Astrocyte (in vitro differentiated cells and primary cell): ENCODE results near the gene LRRC36. TPM values are rescaled to one million over a fixed set of nuclear protein-coding genes. Genes with fewer than 3 reads are reported as not detected.

Source experiments
- DNase-seq: peaks from one replicate; pipeline ENCODE4 v3.0.0-alpha.2; 2010; ENCODE audit warnings: low read depth
- FAIRE-seq: peaks from 2 replicates; lab custom pipeline; 2011; peaks lifted over from hg19 to GRCh38; lab: Jason Lieb, UNC
- H2AFZ ChIP-seq: 2 replicates; pipeline ENCODE4 v1.6.0; 2012; ENCODE audit warnings: low read depth, low read length, inconsistent platforms
- H3K27ac ChIP-seq: 2 replicates; pipeline ENCODE4 v1.5.1; 2011; ENCODE audit warnings: low read depth, low read length, inconsistent platforms
- H3K27me3 ChIP-seq: 2 replicates; pipeline ENCODE4 v1.6.0; 2011; ENCODE audit warnings: low read length, inconsistent platforms; ENCODE audit not compliant: insufficient read depth
- H3K36me3 ChIP-seq: 2 replicates; pipeline ENCODE4 v1.5.1; 2011; ENCODE audit warnings: low read length, inconsistent platforms; ENCODE audit not compliant: insufficient read depth
- H3K4me1 ChIP-seq: 2 replicates; pipeline ENCODE4 v1.5.1; 2011; ENCODE audit warnings: low read length, inconsistent platforms; ENCODE audit not compliant: insufficient read depth
- H3K4me2 ChIP-seq: 2 replicates; pipeline ENCODE4 v1.6.0; 2012; ENCODE audit warnings: low read length, inconsistent platforms
- H3K4me3 ChIP-seq: 2 replicates; pipeline ENCODE4 v1.5.1; 2011; ENCODE audit warnings: low read depth, mild to moderate bottlenecking, low read length, inconsistent platforms; ENCODE audit not compliant: insufficient read depth
- H3K79me2 ChIP-seq: 2 replicates; pipeline ENCODE4 v1.6.0; 2012; ENCODE audit warnings: mild to moderate bottlenecking, low read length, inconsistent platforms; ENCODE audit not compliant: insufficient read depth
- H3K9ac ChIP-seq: 2 replicates; pipeline ENCODE4 v1.6.0; 2012; ENCODE audit warnings: mild to moderate bottlenecking, low read length, inconsistent platforms
- H3K9me3 ChIP-seq: 2 replicates; pipeline ENCODE4 v1.5.1; 2012; ENCODE audit warnings: low read depth, mild to moderate bottlenecking, low read length, inconsistent platforms; ENCODE audit not compliant: insufficient read depth
- H4K20me1 ChIP-seq: 2 replicates; pipeline ENCODE4 v1.6.0; 2012; ENCODE audit warnings: low read length, inconsistent platforms; ENCODE audit not compliant: insufficient read depth
- H3K27ac Mint-ChIP-seq: one replicate; pipeline ENCODE4 v1.8.0; 2021; ENCODE audit warnings: mild to moderate bottlenecking, mixed read lengths; ENCODE audit not compliant: unreplicated experiment
- H3K27me3 Mint-ChIP-seq: one replicate; pipeline ENCODE4 v1.8.0; 2021; ENCODE audit warnings: low read depth, mixed read lengths; ENCODE audit not compliant: unreplicated experiment
- H3K36me3 Mint-ChIP-seq: one replicate; pipeline ENCODE4 v1.8.0; 2021; ENCODE audit warnings: low read depth, mixed read lengths; ENCODE audit not compliant: unreplicated experiment
- H3K4me1 Mint-ChIP-seq: one replicate; pipeline ENCODE4 v1.8.0; 2021; ENCODE audit warnings: low read depth, mixed read lengths; ENCODE audit not compliant: unreplicated experiment
- H3K4me3 Mint-ChIP-seq: one replicate; pipeline ENCODE4 v1.8.0; 2021; ENCODE audit warnings: mild to moderate bottlenecking, moderate library complexity, mixed read lengths; ENCODE audit not compliant: unreplicated experiment
- H3K9me3 Mint-ChIP-seq: one replicate; pipeline ENCODE4 v1.8.0; 2021; ENCODE audit warnings: mild to moderate bottlenecking, mixed read lengths; ENCODE audit not compliant: unreplicated experiment
- EZH2 ChIP-seq: IDR thresholded peaks from 2 replicates; pipeline ENCODE4 v1.6.1; 2012; ENCODE audit warnings: mild to moderate bottlenecking, low read length, inconsistent platforms; ENCODE audit not compliant: insufficient read depth
- total RNA-seq: library from RNA; stranded (reverse); gene quantifications from 2 replicates; pipeline ENCODE4 v1.2.1, GENCODE V29; 2021
- TF ChIP-seq, protein P1 (sequence below): IDR thresholded peaks from 2 replicates; pipeline ENCODE4 v1.5.1; 2011; ENCODE audit warnings: low read depth, mild to moderate bottlenecking, inconsistent platforms, low read length, moderate library complexity; ENCODE audit not compliant: insufficient read depth

Gene LRRC36
- total RNA-seq, 1 donor from 2014 or later: not detected

DNA sequence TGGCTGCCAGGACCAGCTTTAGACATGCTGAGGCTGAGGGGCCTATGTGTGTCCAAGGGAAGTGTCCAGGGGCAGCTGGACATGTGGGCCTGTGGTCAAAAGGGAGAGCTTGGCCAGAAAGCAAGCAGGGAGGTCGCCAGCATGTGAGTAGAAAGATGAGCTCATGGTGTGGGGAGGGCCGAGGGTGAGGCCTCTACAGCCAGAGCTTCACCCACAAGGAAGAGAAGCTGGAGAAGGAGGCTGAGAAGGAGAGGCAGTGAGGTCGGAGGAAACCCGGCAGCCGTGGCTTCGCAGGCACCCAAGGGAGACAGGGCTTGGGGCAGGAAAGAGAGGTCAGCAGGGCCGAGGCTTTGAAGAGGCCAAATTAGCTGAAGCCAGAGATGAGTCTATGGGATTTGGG is 100.3 kb downstream of the LRRC36 start:
- H3K4me2 ChIP-seq: no peak overlapping the region
- no peak for TF ChIP-seq EZH2
- TF ChIP-seq, protein P1, sequence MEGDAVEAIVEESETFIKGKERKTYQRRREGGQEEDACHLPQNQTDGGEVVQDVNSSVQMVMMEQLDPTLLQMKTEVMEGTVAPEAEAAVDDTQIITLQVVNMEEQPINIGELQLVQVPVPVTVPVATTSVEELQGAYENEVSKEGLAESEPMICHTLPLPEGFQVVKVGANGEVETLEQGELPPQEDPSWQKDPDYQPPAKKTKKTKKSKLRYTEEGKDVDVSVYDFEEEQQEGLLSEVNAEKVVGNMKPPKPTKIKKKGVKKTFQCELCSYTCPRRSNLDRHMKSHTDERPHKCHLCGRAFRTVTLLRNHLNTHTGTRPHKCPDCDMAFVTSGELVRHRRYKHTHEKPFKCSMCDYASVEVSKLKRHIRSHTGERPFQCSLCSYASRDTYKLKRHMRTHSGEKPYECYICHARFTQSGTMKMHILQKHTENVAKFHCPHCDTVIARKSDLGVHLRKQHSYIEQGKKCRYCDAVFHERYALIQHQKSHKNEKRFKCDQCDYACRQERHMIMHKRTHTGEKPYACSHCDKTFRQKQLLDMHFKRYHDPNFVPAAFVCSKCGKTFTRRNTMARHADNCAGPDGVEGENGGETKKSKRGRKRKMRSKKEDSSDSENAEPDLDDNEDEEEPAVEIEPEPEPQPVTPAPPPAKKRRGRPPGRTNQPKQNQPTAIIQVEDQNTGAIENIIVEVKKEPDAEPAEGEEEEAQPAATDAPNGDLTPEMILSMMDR: no peak
- H3K9ac ChIP-seq: no peak overlapping the region
- H3K36me3 ChIP-seq: no peaks in the 10 kb centered on the region
- H3K4me1 Mint-ChIP-seq: peaks cover 5% of the 10 kb centered on the region
- peaks cover 49% of the 10 kb centered on the region for H3K27me3 ChIP-seq
- no peak overlapping the region for H3K27ac ChIP-seq
- FAIRE-seq (no peak), DNase-seq (no peak)
- peak overlapping the region; percentile 21 for H3K4me3 Mint-ChIP-seq
- H3K36me3 Mint-ChIP-seq: no peaks in the 10 kb centered on the region
- peaks cover 52% of the 10 kb centered on the region for H3K27me3 Mint-ChIP-seq
- no peak overlapping the region for H3K27ac Mint-ChIP-seq
- peaks cover 4% of the 10 kb centered on the region for H3K4me1 ChIP-seq
- peaks cover 17% of the 10 kb centered on the region for H4K20me1 ChIP-seq
- no peaks in the 10 kb centered on the region for H3K9me3 Mint-ChIP-seq
- no peak overlapping the region for H3K4me3 ChIP-seq
- H2AFZ ChIP-seq: no peak overlapping the region
- no peaks in the 10 kb centered on the region for H3K79me2 ChIP-seq
- no peaks in the 10 kb centered on the region for H3K9me3 ChIP-seq

DNA sequence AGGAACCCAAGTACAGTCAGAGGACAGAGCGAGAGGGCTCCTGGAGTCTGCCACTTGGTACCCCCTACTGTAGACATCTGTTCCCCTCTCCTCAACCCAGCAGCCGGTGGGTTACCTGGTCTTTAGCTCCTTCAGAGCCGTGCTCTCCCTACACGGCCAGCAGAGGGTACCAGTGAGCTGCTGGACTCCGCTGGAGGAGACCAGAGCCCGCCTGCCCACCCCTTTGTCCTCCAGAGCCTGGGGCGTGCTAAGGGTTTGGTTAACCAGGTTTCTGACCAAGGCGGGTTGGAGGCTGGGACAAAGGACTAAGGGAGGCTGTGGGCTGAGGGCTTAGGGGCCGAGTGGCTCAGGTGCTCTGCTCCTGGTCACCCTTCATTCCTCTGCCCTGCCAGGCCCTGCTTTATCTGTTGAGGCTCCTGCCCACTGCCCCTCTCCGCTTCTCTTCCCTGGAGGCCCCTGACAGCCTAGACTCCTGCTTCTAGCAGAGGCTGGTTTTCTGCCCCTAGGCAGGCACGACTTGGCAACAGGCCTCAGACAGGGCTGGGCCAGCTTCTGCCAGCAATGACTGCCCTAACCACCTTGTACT is 101.6 kb downstream of the LRRC36 start:
- Histone ChIP-seq H3K4me2 (no peak overlapping the region), H3K9ac (no peak overlapping the region), H3K27ac (no peak overlapping the region), H4K20me1 (peaks cover 23% of the 10 kb centered on the region), H3K27me3 (peaks cover 49% of the 10 kb centered on the region), H3K36me3 (no peaks in the 10 kb centered on the region), H3K4me1 (peaks cover 4% of the 10 kb centered on the region), H2AFZ (no peak overlapping the region), H3K79me2 (no peaks in the 10 kb centered on the region), H3K9me3 (no peaks in the 10 kb centered on the region), H3K4me3 (no peak overlapping the region)
- Mint-ChIP-seq H3K4me1 (peaks cover 8% of the 10 kb centered on the region), H3K36me3 (peaks cover 6% of the 10 kb centered on the region), H3K9me3 (peaks cover 2% of the 10 kb centered on the region), H3K27me3 (peaks cover 55% of the 10 kb centered on the region), H3K4me3 (no peak overlapping the region), H3K27ac (no peak overlapping the region)
- FAIRE-seq: no peak
- DNase-seq: no peak
- no peak for TF ChIP-seq EZH2
- TF ChIP-seq, protein P1: peak; percentile 68

DNA sequence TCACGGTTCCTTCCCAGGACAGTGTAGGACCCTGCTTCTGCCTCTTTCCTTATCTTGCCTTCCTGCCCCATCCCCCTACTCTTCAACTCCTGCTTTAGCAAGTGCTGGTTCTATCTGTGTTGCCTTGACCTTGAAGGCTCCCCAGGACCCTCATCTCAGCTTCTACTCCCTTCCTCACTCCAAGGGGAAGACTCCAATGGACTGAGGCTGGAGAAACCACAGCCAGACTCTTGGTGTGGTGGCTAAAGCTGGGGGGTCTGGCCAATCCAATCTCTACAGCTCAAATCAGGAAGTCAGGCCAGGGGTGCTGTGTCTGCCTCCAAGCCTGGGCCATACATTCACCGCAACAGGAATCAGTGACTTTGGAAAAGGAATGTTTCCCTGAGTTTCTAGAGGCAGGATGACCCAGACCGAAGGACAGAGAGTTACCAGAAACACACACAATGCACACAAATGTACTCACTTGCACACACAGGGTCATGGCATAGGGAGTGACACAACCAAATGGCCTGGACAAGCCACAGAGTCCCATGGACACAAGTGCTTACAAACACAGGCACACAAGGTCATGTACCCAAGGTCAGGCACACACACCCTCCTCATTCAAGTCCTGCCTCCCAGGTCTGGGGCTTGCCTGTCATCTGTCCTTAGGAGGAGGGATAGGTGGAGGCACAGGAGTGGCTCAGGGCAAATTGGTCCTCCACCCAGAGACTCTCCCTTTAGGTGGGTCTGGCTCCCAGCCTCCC is 102.6 kb downstream of the LRRC36 start:
- TF ChIP-seq EZH2: no peak
- TF ChIP-seq, protein P1: no peak
- no peak overlapping the region for H3K4me3 ChIP-seq
- H3K9me3 ChIP-seq: no peaks in the 10 kb centered on the region
- peaks cover 2% of the 10 kb centered on the region for H3K9me3 Mint-ChIP-seq
- peaks cover 55% of the 10 kb centered on the region for H3K27me3 Mint-ChIP-seq
- H3K36me3 Mint-ChIP-seq: peaks cover 7% of the 10 kb centered on the region
- peaks cover 41% of the 10 kb centered on the region for H3K27me3 ChIP-seq
- FAIRE-seq (no peak), DNase-seq (no peak)
- H3K27ac ChIP-seq: no peak overlapping the region
- peaks cover 23% of the 10 kb centered on the region for H4K20me1 ChIP-seq
- H3K4me2 ChIP-seq: no peak overlapping the region
- no peak overlapping the region for H2AFZ ChIP-seq
- H3K9ac ChIP-seq: no peak overlapping the region
- peaks cover 8% of the 10 kb centered on the region for H3K4me1 Mint-ChIP-seq
- no peak overlapping the region for H3K27ac Mint-ChIP-seq
- peak overlapping the region; percentile 34 for H3K4me3 Mint-ChIP-seq
- H3K79me2 ChIP-seq: no peaks in the 10 kb centered on the region
- H3K4me1 ChIP-seq: peaks cover 4% of the 10 kb centered on the region
- no peaks in the 10 kb centered on the region for H3K36me3 ChIP-seq
